HG02588 (cell line): ENCODE results near the gene PVALB.

Experiments used
- ATAC-seq: cut with Tn5 transposase; IDR thresholded peaks from one replicate; pipeline ENCODE4 v1.9.1; 2021; ENCODE audit warnings: mild to moderate bottlenecking, moderate library complexity; ENCODE audit not compliant: unreplicated experiment

Gene PVALB, protein sequence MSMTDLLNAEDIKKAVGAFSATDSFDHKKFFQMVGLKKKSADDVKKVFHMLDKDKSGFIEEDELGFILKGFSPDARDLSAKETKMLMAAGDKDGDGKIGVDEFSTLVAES

DNA sequence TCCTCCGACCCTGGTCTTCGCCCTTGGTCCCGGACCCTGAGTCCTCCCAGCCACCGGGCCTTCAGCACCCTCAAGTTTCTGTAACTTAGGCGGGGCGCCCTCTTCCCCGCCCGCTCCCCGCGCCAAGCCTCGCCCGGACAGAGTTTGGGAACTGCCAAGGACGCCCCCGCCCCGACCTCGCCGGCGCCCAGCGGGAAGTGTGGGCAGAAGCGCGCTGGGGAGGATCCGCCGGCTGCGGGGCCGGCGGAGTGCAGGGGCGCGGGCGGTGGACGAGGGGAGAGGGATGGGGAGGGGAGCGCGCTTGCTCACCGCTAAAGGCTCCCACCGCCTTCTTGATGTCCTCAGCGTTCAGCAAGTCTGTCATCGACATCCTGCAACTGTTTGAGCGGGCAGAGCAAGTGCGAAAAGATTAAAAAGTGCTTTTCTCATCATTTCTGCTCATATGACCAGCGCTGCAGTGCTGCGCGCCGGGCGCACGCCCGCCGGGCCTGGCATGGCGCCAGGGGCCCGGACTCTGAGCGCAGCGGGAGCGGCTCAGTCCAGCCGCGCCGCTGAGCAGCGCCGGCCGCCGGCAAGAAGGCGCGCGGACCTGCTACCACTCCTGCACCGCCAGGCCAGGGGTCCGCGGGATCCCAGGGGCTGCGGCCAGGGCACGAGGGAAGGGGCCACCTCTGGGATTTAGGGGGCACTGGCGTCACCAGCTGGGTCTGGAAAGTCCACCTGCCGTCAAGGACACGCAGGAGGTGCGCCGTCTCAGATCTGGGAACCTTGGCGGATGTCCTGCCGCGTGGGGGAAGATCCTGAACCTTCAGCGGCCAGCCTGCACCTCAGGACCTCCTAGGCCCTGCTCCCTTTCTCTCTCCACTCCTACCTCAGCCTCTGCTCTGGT is at the start of gene PVALB:
TSS of gene PVALB (minus strand) at position 400 of the 889 bp plus-strand sequence. CDS start at position 370, 30 bp downstream.
- no peak for ATAC-seq

DNA sequence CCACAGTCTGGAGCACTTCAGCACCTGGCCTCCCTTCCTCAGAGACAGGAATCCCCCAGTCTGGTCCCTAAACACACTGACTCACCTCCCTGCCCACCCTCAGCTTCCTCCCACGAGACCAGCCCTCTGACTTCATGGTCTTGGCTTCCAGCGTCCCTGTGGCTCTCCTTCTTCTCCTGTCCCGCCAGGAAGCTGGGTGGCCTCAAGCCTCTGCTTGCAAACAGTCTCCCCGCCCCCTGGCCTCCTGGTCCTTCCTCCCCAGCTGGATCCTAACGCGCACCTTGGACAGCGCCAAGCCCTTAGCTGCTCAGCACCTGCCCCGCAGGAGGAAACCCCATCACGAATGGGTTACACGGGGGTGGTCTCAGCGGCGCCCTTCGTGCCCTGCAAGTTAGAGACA is 48.5 kb upstream of the PVALB start:
- no peak for ATAC-seq

DNA sequence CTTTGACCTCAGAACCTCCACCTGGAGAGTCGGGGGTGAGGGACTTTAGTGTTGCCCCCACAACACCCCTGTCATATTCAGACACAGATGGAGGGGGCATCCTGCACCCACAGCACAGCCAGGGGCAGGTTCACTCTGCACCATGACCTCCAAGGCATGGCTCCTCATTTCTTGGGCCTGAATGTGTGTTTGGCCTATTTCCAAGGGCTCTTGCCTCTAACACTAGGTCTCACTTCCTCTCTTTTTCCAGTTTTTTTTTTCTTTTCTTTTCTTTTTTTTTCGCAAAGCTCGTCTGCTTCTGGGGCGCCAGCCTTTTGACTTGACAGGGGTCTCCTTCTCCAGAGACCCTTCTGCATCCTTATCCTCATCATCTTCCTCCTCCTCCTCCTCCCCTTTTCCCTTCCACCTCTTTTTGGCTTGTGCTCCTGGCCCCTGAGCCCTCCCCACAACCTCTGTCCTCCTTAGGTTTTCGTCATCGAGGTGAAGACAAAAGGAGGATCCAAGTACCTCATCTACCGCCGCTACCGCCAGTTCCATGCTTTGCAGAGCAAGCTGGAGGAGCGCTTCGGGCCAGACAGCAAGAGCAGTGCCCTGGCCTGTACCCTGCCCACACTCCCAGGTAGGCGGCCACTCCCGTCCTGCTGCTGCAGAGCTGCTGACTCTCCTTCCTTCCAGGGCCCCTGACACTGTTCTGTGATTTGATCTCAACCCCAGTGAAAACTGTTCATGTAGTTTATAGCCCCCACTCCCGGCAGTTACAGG is 47.8 kb upstream of the PVALB start:
- no peak for ATAC-seq

DNA sequence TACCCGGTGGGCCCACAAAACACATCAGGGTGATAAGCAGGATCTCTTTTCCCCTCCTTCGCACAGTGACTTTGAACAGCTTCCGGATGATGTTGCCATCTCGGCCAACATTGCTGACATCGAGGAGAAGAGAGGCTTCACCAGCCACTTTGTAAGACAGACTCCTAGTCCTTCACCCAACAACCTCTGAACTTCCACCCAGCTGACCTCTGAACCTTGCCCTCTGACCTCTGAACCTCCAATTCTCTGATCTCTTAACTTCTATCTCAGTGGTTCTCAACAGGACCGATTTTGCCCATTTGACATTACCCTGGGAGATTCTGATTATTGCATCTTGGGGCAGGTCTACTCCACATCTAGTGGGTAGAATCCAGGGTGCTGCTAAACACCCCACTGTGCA is 47.1 kb upstream of the PVALB start:
- ATAC-seq = no peak

DNA sequence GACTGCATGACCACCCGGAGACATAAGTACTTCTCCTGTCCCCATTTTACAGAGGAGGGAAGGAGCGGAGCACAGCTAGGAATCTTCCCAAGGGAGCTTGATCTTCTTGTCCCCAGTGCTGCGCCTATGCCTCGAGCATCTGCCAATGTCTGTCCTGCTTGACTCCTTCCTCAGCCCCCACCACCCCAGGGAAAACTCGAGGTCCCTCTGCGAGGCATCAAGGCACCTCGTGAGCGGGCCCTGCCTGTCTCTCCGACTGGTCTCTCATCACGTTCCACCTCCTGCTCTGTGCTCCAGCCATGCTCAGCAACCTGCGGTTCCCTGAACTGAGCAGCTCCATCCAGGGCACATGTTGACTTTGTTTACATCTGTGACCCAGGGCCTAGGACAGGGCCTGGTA is 46.4 kb upstream of the PVALB start:
- no peak for ATAC-seq

DNA sequence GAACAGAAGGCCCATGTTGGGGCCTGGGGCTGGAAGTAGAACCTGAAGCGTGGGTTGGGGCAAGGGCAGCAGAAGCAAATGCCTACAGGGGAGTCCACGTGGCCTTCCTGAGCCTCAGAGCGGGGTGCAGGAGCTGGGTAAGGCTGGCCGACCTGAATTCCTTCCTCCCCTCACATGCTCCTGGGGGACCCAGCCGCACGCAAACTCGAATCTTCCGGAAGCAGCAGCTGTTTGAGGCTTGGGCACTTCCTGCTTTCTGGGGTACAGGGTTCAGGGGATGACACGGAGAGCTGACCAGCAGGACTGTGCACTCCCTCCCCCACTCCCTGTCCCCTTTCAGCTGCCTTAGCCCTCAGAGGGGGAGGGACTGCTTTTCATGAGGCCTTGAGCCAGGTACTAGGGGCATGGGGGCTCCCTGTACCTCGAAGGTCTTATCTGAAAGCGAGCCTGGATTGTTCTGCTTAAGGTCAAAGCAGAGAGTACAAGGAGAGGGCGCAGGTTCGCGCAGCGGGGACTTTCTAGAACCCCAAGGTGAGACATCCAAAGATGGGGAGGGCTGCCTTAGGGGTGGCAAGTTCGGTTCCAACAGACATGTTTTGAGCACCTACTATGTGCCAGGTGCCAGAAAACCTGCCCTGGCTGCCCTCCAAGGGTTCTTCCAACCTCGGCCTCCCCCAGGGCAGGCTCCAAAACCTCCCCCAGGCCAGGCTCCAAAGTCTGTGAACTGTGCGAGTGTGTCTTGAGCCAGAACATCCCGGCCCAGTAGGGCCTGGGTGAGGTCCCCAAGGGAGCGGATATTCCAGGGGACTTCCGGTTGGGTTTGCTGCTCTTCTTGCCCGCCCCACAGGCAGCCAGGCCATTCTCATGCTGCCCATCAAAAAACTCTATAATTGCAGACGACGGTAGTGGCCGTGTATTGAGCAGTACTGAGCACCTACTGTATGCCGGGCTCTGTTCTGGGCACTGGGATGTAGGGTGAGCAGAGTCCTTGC is 45.7 kb upstream of the PVALB start:
- ATAC-seq = no peak

DNA sequence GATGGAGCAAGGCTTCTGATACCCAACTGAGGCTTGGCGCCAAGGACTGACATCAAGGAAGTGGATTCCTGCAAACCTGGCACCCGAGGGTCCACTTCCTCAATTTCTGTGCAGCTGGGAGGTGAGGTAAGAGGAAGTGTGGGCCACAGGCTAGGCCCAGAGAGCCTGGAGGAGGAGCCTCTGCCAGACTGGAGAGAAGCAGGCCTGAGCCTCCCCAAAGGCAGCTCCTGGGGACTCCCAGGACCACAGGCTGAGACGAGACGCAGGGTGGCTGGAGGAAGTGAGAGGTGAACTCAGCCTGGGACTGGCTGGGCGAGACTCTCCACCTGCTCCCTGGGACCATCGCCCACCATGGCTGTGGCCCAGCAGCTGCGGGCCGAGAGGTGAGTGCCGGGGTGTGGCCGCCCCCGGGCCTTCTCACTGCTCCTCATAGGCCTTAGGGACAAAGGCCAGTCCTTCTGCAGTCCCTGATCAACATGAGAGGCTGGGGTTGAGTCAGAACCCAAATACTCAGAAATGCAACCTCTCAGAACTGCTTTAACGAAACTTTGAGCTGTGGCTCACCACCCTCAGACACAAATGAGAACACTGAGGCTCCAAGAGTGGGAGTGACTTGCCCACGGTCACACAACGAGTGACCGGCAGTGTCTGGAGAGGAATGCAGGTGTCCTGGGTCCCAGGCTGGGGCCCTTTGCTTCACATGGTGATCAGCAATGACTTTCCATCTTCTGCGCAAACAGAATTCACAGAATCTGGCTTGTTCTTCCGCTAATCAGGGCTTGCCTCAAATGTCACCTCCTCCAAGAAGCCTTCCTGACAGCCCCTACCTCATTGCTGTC is 44.2 kb upstream of the PVALB start, which contains the start of gene NCF4:
TSS of gene NCF4 (plus strand) at position 186 of the 839 bp plus-strand sequence. CDS start at position 352, 166 bp downstream.
- peak; percentile 61 for ATAC-seq

DNA sequence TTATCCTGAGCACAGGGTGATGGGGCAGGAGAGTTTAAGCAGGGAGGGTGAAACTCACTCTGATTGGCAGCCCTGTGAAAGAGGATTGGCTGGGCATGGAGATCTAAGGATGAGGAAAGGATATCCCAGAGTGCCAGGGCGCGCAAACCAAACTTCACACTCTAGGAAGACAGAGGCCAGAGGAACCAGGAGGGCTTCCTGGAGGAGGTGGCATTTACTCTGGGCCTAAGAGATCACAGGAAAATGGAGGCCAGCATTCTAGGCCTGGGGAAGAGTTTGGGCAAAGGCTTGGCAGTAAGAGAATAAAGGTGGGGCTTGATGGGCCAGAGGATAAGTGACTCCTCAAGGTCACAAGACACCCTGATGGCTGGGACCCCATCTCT is 43.6 kb upstream of the PVALB start:
- no peak for ATAC-seq

DNA sequence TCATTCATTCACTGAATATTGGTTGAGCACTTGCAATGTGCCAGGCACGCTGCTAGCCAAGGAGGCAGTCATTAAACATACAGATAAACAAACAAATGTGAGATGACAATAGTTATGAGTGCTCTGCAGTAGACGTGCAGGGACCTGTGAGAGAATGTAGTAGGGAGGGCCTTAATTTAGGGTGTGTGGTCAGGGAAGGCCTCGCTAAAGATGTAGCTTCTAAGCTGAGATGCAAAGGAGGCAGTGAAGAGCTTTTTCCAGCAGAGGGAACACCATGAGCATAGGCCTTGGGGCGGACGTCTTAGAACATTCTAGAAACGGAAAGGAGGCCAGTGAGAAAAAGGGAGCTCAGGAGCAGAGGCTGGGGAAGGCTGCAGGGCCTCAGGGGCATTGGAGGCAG is 43.2 kb upstream of the PVALB start:
- no peak for ATAC-seq

DNA sequence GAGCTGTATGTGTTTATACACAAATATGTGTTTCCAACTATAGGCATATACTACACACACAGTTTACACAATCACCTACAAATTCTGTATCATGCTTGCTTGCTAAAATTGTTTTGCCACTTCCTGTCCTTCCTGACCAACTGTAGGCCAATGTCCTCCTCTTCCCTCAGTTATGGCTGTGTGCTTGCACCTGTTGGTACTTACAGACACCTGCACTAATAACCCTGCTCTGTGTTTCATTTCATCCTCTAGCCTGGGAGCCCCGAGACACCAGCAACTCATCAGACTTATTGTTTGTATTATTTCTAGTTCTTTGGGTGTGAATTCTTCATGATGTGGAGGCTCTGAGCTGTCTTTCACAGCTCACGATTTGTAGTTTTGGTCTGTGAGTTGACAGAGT is 42.1 kb upstream of the PVALB start:
- no peak for ATAC-seq

DNA sequence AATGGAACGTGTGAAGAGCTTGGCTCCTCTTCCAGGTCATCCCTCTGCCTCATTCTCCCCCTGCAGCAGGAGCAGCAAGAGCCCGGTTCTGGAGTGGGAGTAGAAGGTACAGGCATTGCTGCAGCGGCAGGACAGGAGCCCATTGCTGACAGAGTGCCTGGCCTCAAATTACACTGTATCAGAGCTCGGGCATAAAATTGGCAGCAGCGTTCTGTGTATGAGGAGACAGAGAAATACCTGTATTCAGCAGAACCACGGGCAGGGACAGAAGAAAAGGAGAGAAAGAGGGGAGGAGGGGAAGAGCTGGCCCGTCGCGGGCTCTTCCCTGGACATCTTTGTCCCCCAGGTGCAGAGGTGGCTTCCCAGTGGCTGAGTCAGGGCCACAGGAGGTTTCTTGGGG is 41.3 kb upstream of the PVALB start:
- no peak for ATAC-seq

DNA sequence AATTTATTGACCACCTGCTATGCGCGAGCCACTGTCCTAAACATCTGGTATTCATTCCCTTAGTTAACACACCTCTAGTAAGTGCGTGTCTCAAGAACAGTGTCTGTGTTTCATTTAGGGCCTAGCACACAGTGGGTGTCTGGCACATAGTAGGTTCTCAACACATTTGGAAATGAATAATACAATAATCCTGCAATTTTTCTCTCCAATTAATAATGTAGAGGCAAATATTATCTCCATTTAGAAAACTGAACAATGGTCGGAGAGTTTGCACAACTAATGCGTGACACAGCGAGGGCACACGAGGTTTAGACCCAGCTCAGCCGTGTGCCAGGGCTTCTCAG is 39.9 kb upstream of the PVALB start:
- ATAC-seq = no peak

DNA sequence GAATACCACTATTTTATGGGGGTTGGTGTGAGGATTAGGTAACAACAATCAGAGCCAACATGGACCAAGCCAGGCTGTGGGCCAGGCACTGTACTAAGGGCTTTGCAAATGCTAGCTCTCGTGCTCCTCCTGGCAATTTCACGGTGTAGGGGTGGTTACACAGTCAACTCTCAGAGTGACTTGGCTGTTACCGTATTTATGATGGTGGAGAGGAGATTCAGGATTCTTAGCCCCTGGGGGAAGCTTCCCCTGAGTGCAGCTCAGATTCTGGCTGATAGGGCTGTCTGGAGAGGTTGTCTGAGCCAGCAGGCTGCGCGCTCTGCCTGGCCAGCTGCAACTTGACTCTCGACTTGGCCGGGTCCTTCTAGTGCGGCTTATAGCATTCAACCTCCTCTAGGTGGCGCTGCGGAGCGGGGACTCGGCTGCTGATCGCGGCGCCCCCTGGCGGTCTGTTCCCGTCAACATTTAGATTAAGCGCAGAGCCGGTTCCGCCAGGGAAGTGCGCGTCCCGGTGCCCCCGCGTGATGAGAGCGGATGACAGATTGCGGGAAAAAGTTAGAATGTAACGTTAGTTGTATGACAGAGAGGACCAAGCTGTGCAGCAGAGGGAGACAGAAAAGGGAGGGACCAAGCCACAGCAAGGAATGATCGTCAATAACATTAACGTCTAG is 39.4 kb upstream of the PVALB start:
- no peak for ATAC-seq

DNA sequence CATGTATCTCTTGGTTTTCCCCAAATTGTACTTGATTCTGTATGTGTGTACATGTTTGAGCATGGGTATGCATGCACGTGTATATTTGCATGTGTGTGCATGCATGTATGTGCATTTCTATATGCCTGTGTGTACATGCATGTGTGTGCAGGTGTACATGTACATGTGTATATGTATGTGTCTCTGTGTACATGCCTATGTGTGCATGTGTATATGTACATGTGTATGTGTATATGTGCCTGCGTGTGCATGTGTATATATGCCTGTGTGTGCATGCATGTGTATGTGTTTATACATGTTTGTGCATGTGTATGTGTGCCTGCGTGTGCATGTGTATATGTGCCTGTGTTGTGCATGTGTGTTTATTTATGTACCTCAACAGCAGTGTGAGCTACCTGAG is 38.6 kb upstream of the PVALB start:
- no peak for ATAC-seq

DNA sequence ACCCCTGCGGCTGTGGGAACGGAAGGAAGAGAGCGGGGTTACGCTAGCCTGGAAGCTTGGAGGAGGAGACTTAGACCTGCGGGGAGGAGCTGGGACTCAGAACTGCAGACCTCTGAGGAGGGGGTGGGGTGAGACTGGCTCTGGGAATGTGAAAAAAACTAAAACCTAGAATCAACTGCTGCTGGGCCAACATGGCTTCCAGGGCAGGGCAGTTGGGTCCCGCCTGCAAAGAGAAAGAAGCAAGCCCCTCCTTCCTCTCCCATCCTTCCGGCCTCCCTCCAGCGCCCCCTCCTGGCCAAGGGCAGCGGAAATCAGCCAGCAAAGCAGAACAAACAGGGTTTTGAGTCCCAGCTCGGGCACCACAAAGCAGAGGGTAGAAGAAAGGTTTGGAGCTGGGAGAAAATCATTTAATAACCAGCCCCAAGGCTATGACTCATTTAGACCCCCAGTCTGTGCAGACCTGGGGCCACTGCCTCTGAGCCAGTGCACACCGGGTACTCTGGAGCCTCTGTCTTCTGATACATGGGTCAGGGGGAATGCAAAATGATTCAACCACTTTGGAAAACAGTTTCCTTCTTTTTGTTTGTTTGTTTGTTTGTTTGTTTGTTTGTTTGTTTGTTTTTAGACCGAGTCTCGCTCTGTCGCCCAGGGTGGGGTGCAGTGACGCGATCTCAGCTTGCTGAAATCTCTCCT is 36.7 kb upstream of the PVALB start:
- ATAC-seq = no peak

DNA sequence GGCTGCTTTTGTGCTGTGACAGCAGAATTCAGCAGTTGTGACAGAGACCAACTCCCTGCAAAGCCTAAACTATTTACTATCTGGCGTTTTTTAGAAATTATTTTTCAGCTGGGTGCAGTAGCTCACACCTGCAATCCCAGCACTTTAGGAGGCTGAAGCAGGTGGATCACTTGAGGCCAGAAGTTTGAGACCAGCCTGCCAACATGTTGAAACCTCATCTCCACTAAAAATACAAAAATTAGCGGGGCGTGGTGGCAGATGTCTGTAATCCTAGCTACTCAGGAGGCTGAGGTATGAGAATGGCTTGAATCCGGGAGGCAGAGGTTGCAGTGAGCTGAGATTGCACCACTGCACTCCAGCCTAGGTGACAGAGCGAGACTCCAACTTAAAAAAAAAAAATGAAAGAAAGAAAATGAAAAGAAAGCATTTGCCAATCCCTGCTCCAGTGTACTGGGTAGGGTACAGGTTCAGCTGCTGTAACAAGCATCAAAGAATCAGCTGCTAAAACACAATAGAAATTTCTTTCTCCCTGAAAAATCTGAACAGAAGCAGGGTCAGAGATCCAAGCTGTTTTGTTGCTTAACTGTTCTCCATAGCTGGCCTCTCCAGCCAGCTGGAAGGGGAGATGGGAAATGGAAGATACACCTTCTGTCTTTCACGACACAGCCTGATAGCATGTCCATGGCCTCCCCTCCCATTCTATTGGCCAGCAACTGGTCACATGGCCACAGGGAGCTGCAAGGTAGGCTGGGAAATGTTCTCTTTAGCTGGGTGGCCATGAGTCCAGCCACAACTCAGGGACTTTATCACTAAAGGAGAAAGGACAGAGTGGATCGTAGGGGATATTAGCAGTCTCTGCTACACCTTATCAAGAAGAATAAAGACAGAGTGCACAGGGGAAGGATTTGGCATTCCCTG is 35.5 kb upstream of the PVALB start:
- ATAC-seq = no peak

DNA sequence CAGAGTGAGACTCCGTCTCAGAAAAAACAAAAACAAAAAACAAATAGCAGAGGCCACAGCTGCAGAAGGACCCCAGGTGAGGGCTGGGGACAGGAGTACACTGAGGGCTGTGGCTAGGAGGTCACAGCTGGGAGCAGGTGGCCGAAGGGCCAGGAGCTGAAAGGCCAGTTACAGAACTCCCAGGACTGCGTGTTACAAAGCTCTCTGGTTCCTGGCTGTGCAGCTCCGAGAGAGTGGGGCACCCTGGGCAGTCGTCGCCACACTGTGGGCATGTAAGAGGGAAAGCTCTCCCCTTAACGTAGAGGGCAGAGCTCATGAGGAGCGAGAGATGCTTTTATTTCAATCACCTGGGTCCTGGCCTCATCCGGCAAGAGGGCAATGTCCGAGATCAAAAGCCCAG is 33.8 kb upstream of the PVALB start:
- no peak for ATAC-seq

DNA sequence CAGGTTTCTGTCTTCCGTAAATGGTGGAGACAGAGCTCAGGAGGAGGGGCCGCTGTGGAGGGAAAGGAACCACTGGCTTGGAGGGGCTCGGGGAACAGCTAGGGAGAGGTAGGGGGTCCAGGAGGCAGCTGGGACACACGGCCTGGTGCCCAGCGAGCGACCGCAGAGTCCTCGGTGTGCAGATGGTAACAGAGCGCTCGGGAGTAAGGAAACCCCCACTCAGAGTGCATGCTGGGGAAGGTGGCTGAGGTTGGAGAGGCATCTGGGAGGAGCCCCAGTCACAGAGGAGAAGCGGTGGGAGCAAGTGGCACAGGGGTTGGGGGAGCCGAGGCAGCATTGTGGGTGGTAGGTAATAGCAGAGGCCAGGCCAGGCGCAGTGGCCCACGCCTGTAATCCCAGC is 33.2 kb upstream of the PVALB start:
- ATAC-seq = no peak
